GM21367 (cell line): ENCODE data around the gene KRTAP5-10.
"Not testable (repeated sequence)": the region's sequence is repeated elsewhere in the genome, so short reads cannot be mapped to it uniquely, and the experiment has no call there.

Source experiments
- ATAC-seq: cut with Tn5 transposase; IDR thresholded peaks from one replicate; pipeline ENCODE4 v1.9.1; 2021; ENCODE audit not compliant: unreplicated experiment

The KRTAP5-10 gene

DNA sequence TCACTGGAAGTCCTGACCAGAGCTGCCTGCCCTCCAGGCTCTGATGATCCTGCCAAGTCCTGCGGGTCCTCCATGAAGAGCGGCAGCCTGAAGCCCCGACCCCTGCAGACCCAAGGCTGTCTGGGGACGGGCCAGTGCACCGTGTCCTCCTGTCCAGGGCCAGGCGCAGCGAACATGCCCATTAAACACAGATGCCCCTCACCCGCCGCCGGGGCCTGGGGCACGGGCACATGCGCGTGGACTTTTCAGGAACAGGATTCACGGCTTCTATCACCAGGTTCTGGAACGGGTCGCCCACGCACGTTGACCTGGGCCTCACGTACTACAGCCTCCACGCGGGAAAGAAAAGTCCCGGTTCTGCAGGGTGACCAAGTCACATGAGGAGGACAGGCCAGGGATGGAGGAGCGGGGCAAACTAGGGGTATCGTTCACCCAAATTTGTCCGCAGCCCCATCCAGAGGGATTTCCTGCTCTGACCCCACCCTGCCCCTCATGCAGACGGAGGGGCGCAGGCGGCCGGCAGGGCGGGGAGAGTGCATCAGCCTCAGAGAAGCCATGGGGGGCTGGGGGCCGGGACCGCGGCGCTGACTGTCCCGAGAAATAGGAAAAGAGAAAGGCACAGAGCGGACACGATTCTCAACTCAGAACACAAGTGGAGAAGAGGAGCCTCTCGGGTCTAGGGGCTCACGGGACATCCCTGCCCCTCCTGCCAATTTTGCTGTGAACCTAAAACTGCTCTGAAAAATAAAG, 5.9 kb downstream of the KRTAP5-10 start:
- not testable (repeated sequence) for ATAC-seq

DNA sequence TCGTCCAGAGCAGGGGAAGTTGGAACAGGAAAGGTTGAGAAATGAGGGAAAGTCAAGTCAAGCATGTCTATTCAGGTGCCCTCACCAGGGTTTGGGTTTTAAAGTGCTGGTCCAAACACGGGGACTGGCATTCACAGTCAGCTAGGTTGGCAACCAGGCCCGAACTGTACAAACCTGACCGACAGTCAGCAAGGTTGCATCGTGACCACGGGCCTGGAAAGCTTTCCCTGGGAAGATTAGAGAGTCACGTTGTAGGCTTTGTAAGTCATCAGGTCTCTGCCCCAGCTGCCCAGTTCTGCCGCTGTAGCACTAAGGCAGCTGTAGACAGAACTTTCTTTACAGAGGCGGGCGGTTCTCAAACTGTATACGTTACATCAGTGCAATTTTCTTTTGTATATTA, 7.4 kb downstream of the KRTAP5-10 start:
- no peak for ATAC-seq

GRCh38 chr11:71574418-71574817, 9.1 kb downstream of the KRTAP5-10 start:
- ATAC-seq, result no peak

- no peak for ATAC-seq
Measured at GRCh38 chr11:71575723-71576424, 10.5 kb downstream of the KRTAP5-10 start.

- not testable (repeated sequence) for ATAC-seq
Measured at GRCh38 chr11:71576688-71577465, 11.5 kb downstream of the KRTAP5-10 start.

GRCh38 chr11:71577469-71578004, 12.2 kb downstream of the KRTAP5-10 start:
- no peak for ATAC-seq

- not testable (repeated sequence) for ATAC-seq
Measured at GRCh38 chr11:71579513-71579912, 14.2 kb downstream of the KRTAP5-10 start.

DNA sequence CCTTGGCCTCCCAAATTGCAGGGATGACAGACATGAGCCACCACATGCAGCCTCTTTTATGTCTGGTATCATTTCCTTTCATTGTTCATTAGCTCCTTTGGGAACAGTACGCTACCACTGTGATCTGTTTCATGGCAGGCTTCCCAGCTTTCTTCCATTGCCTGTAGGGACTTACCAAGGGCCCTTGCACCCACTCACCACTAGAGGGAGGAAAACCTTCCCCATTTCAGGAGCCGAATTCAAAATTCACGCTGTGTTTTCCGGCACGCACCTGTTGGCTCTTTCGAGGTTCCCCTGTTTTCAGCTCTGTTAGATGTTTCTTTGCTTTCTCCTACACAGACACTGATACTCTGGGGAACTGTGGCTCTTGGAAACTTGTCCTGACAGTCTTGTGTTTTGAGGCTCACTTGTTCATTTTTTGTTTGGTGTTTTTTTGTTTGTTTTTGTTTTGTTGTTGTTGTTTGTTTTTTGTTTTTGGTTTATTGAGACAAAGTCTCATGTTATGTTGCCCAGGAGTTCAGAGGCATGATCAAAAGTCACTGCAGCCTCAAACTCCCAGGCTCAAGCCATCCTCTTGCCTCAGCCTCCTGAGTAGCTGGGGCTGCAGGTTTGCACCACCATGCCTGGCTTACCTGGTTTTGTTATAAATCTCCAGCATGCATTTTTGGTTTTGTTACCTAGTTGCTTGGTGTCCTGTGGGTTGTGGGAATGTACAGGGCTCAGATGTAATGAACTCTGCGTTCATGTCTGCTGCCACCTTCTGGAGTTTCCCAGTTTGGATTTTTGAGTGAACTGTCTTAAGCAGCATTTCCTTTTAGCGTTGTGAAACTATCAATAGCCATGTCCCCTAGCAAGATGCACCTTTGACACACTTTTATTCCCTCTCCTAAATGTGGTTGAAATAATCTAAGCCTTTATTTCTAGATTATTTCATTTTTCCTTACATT, 15.0 kb downstream of the KRTAP5-10 start:
- no peak for ATAC-seq

DNA sequence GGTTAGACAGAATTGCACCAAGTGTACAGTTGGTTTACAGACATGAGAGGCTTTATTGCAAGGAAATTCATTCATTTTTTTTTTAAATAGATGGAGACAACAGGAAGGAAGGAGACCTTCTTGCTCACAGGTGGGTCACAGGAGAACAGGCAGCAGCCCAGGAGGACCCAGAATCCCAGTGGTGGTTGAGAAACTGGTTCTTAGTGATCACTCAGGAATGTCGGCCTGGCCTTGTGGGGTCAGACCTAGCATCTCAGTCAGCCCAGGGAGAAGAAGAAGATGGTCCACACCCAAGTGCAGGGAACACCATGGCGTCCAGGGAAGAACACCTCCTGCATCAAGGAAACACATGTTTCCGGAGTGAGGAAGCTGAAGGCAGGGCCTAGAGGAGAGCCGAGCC, 16.5 kb downstream of the KRTAP5-10 start:
- no peak for ATAC-seq

DNA sequence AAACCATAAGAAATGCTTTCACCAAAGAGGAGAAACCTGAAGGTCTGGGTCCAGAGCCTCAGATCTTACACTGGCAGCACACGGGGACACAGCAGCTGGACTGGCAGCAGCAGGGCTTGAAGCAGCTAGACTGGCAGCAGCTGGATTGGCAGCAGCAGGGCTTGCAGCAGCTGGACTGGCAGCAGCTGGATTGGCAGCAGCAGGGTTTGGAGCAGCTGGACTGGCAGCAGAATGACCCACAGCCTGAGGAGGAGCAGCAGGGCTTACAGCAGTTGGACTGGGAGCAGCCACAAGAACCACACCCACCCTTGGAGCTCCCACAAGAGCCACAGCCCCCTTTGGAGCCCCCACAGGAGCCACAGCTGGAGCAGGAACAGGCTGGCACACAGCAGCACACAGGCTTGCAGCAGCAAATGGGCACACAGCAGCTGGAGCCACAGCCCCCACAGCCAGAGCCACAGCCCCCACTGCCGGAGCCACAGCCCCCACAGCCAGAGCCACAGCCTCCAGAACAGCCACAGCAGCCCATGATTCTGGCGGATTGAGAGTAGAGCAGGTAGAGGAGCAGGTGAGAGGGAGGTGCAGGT, 17.0 kb downstream of the KRTAP5-10 start, which contains the start of gene KRTAP5-11:
Gene KRTAP5-11, minus strand, starts transcription at position 567 of the 587 bp plus-strand sequence. Its CDS starts 38 bp downstream, at position 529.
- ATAC-seq, result no peak

DNA sequence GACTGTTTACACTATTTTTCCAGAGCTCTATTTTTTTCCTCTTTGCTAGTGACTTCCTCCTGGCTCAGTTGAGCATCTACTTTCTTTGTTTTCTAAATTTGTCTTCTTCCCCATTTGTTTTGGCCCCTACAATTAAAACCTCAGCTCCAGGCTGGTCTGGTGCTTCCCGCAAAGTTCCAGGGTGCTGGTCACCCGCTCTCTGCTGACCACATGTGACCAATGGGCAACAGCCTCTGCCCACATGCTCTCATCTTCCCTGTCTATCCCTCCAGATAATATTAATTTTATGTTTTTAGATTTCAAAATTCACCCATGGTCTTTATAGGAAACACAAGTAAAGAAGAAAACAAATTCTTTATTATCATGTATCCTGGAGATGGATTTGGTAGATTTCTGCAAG, 17.6 kb downstream of the KRTAP5-10 start:
- ATAC-seq, result not testable (repeated sequence)

GRCh38 chr11:71585673-71586072, 20.3 kb downstream of the KRTAP5-10 start:
- ATAC-seq, result not testable (repeated sequence)

DNA sequence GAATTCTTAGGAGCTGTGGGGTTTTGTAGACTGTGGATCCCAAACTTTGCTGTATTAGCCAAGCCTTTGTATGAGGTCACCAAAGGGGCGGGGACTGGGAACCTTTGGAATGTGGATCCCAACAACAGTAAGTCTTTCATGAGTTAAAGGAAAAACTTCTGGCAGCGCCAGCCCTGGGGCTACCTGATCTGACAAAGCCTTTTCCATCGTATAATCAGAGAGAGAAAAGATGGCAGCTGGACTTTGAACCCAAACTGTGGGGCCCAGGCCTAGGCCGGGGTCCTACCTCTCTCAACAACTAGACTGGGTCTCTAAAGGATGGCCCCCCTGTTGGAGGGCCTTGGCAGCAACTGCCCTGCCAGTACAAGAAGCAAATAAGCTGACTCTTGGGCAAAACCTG, 23.0 kb downstream of the KRTAP5-10 start:
- ATAC-seq, result not testable (repeated sequence)

- not testable (repeated sequence) for ATAC-seq
Measured at GRCh38 chr11:71588822-71589545, 23.6 kb downstream of the KRTAP5-10 start.

- not testable (repeated sequence) for ATAC-seq
Measured at GRCh38 chr11:71589546-71589920, 24.2 kb downstream of the KRTAP5-10 start.

DNA sequence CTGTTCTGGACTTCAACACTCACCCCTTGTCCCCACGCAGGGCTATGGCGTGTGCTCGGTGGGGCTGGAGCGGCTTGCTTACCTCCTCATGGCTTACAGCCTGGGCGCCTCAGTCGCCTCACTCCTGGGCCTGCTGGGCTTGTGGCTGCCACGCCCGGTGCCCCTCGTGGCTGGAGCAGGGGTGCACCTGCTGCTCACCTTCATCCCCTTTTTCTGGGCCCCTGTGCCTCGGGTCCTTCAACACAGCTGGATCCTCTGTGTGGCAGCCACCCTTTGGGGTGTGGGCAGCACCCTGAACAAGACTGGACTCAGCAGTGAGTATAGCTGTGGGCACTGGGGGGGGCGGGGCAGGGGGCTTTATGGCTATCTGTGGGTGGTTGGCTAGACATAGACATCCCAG, 37.9 kb downstream of the KRTAP5-10 start:
- ATAC-seq, result not testable (repeated sequence)

DNA sequence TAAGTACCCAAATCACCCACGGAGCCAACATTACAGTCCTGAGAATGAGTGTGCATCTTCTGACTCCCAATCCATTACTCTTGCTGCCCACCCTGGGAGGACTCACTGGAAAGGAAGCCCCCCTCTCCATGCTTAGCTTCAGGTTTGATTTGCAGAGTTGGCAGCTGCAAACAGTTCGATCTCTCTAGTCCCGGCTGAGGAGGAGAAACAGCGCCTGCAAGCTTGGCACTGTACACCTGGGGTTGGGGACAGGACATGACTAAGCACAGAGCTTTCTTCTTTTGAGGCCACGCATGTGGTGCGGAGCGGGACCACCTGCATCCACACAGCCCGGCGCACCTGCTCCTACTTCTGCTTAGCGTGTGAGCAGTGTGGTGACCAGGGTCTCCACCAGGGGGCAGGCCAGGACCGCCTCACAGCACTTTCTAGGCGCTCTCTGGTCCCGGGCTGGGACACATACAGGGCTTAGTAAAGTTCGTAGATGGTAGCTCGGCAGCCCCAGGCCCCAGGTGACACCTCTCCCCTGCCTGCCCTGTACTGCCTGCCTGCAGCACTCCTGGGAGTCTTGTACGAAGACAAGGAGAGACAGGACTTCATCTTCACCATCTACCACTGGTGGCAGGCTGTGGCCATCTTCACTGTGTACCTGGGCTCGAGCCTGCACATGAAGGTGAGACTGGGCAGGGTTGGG, 39.6 kb downstream of the KRTAP5-10 start:
- not testable (repeated sequence) for ATAC-seq

- not testable (repeated sequence) for ATAC-seq
Measured at GRCh38 chr11:71606853-71607519, 41.6 kb downstream of the KRTAP5-10 start.
